Activated CD4-positive, alpha-beta T cell treated with anti-CD3 and anti-CD28 coated beads for 1 hour (primary cell): ENCODE data around the gene PCLO.

Experiments used
- DNase-seq: peaks from one replicate; pipeline ENCODE4 v3.0.0-alpha.2; 2020

Gene PCLO

GRCh38 chr7:82816272-82816671 lies 346.4 kb downstream of the PCLO start:
- DNase-seq = no peak

GRCh38 chr7:82810558-82811259 lies 352.0 kb downstream of the PCLO start:
- no peak for DNase-seq

- DNase-seq = no peak
Observed at GRCh38 chr7:82808633-82809032, 354.1 kb downstream of the PCLO start.

GRCh38 chr7:82805527-82805960 lies 357.1 kb downstream of the PCLO start:
- no peak for DNase-seq

- DNase-seq = no peak
Observed at GRCh38 chr7:82803411-82803810, 359.3 kb downstream of the PCLO start.

- DNase-seq = no peak
Observed at GRCh38 chr7:82789883-82790609, 372.6 kb downstream of the PCLO start.

- no peak for DNase-seq
Observed at GRCh38 chr7:82778021-82778420, 384.7 kb downstream of the PCLO start.

GRCh38 chr7:82762880-82763279 lies 399.8 kb downstream of the PCLO start:
- no peak for DNase-seq

GRCh38 chr7:82760831-82761230 lies 401.9 kb downstream of the PCLO start:
- DNase-seq = no peak

- DNase-seq = no peak
Observed at GRCh38 chr7:82760074-82760473, 402.6 kb downstream of the PCLO start.

- DNase-seq = no peak
Observed at GRCh38 chr7:82755705-82756551, 406.8 kb downstream of the PCLO start.

GRCh38 chr7:82750007-82750406 lies 412.7 kb downstream of the PCLO start:
- DNase-seq = no peak

- no peak for DNase-seq
Observed at GRCh38 chr7:82745820-82746219, 416.9 kb downstream of the PCLO start.

- no peak for DNase-seq
Observed at GRCh38 chr7:82745117-82745516, 417.6 kb downstream of the PCLO start.

GRCh38 chr7:82742163-82742562 lies 420.5 kb downstream of the PCLO start:
- no peak for DNase-seq

GRCh38 chr7:82741493-82741892 lies 421.2 kb downstream of the PCLO start:
- no peak for DNase-seq

- DNase-seq = no peak
Observed at GRCh38 chr7:82740246-82740848, 422.3 kb downstream of the PCLO start.

GRCh38 chr7:82736633-82737032 lies 426.1 kb downstream of the PCLO start:
- DNase-seq = no peak

- DNase-seq = no peak
Observed at GRCh38 chr7:82732677-82733076, 430.0 kb downstream of the PCLO start.

- no peak for DNase-seq
Observed at GRCh38 chr7:82729172-82730030, 433.3 kb downstream of the PCLO start.

- DNase-seq = no peak
Observed at GRCh38 chr7:82726038-82726800, 436.5 kb downstream of the PCLO start.
